GM12874 (cell line): ENCODE results near the gene BMF.

Experiments
- TF ChIP-seq, protein P1 (sequence below): IDR thresholded peaks from 2 replicates; pipeline ENCODE4 v1.5.1; 2011; ENCODE audit warnings: low read depth, mild to moderate bottlenecking, control low read depth, low read length, moderate library complexity; ENCODE audit not compliant: insufficient read depth

Gene BMF

DNA sequence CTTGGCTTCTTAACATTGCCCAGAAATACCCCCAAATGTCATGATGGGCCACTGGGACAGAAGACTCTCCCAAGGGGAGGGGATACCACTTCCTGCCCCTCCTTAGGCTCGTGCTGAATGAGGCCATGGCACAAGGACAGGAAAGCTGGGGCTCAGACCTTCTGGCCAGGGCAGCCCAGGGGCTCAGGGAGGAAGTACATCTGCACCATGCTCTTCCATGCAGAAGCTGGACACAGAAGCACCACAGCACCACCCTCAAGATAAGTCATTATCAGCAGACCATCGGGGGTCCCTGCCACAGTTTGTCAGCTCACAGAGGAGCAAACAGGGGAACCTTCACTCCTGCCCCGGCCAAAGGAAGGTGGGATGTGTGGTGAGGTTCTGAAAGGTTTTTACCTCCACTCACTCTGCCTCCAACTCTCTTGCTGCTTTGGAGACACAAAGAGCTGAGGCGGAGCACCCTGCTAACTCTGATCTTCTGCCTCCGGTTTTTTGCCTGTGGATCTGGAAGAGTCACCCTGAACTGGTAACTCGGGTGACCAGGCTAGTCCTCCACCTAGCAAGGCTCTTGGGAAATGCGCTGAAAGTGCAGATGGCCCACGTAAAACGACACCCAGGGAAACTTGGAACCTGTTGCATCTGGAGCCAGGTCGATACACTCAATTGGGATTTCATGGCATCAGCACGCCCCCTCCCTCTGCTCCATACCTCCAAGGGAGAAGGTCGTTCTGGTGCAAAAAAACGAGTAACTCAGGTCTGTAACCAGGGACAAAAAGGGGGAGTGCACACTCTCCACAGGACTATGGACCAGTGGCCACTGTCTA lies 8.3 kb downstream of the BMF start:
- TF ChIP-seq, protein P1, sequence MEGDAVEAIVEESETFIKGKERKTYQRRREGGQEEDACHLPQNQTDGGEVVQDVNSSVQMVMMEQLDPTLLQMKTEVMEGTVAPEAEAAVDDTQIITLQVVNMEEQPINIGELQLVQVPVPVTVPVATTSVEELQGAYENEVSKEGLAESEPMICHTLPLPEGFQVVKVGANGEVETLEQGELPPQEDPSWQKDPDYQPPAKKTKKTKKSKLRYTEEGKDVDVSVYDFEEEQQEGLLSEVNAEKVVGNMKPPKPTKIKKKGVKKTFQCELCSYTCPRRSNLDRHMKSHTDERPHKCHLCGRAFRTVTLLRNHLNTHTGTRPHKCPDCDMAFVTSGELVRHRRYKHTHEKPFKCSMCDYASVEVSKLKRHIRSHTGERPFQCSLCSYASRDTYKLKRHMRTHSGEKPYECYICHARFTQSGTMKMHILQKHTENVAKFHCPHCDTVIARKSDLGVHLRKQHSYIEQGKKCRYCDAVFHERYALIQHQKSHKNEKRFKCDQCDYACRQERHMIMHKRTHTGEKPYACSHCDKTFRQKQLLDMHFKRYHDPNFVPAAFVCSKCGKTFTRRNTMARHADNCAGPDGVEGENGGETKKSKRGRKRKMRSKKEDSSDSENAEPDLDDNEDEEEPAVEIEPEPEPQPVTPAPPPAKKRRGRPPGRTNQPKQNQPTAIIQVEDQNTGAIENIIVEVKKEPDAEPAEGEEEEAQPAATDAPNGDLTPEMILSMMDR: no peak

DNA sequence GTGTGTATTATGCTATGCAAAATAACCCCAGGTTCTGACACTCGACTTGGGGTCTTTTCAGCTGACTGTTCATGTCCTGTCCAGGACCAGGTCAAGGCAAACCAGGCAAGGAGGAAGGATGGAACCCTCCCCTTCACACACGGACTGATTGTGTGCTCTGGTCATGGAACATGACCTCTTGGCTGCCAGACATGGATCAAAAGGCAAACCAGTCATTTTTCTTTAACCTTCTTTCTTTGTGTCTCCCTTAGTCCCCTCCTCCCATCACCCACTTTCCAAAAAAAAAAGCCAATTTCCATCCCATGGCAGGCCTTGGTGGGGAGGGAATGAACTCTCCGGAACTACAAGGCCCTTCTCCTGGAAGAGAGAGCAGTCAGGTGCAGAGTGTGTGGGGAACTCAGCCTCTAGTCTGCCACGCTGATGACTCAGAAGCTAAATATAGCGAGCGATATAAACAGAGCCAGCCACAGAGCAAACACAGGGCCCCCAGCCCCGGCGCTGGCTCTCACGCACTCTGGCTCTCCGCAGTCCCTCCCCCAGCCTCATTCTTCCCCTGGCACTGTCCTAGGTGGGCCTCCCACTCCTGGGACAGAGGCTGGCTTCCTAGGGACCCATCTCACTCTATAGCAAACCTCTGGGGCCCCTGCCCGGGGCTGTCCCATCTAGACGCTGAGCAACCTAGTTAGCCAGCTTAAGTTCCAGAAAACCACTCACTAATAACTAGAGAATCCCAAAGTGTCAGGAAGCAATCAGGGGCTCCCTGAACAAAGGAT lies 10.0 kb downstream of the BMF start:
- TF ChIP-seq, protein P1: no peak

DNA sequence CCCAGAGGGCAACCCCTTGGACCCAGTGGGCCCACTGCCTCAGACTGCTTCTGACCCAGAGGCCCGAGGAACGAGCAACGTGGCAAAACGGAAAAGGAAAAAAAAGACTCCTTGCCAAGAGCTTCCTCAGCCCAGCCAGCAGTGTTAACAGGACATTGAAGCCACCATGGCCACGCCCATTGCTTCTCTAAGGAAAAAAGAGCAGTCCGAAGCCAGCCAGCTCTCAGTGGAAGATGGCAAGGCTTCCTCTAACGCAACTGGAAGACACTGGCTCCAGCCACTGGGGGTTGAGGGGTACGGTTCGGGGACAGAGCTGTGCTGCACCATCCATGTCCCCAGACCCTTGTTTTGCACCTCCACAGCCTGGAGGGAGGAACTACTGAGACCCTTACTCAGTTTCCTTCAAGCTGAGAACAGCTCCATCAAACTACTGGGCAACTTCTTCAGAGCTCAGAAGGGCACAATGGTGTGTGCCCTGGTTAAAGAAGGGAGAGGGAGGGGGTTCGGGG lies 10.7 kb downstream of the BMF start:
- TF ChIP-seq, protein P1: no peak

DNA sequence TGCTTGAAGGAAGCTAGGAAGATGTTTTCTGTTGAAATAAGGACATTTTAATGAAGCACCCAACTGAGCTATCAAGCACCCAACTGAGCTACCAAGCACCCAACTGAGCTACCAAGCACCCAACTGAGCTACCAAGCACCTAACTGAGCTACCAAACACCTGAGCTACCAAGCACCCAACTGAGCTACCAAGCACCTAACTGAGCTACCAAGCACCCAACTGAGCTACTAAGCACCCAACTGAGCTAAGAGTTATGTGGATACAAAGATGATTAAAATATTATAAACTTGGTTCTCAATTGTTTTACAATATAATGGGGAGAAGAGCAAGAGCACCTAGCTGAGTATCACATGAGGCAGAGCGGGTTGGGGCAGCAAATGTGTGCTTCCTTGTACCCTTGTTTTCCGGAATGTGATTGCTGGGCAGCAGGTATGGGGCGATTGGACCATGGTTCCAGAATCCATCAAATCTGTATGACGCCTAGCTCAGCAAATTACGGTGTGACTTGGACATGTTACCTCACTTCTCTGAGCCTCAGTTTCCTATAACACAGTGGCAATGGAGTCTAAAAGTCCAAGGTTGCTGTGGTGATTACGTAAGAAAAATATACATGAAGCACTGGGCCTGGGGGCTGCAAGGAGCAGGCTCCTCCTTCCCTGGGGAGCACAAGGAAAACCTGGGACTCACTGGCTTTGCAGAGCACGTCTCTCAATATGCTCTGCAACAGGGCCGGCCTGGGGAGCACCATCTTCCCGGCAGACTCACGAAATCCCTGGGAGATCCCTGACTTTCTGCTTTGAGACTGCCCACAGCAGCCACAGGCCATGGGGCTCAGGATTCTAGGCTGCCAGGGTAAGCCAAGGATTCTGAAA lies 11.3 kb downstream of the BMF start:
- TF ChIP-seq, protein P1: no peak

DNA sequence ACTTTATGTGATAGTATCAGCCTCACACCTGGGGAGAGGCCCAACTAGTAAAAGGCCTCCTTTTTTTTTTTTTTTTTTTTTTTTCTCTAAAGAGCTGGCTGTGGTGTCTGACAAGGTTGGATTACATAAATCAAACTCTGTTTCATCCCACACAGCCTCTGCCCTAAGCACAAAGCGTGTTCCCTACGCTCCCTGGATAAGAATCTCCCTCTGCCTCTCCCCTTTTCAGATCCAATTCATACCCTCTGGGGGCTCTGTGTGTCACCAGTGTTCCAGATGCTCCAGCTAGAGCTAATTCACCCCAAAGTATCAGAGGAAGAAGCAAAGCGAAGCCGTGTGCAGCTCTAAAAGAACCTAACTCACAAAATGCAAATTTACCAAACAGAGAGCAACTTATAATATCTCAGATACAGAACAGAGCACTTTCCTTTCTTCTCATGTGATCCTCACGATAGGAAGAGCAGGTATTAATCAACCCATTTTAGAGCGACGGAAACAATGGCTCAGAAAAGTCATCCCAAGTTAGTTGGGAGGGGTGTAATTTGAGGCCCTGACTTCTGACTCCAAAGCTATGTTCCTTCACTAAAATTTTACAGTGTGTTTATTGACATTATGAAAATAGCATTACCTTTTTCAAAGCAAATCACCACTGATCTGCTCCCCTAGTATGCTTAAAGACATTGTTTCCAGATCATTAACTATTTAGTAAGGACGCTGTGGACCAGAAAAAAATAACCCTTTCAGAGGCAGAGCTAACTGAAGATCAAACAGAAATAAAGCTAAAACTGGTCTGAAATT lies 12.4 kb downstream of the BMF start:
- TF ChIP-seq, protein P1: no peak

DNA sequence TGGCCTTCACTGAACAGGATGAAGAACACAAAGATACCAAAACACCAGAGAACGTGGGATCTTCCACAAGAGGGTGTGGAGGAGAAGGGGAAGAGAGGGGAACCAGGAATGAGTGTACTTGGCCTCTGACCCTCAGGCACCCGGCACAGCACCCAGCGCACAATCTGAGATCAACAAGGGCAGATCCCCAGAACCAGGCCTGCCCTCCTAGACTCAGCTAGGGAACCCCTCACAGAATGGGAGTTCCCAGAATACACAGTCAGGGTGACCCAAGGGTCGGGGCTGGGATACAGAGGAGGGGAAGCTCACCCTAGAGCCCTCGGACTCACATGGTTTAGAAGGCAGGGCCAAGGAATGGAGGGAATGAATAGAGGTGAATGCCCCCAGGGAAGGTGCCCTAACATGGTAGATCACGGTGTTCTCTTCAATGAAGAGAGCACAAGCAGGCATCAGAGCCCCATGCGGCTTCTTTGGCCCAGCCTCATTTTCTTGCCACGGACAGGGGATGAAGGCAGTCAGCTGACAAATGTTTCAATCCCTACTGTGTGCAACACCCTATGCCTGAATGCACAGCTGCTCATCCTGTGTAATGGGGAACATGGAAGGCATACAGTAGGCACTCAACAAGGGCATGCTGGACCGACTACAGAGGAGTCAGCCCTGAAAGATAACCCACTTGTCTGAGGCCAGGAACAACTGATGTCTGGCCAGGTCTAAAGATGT lies 13.1 kb downstream of the BMF start:
- TF ChIP-seq, protein P1: no peak
